Sigmoid colon (tissue), 7 donors: ENCODE results near the gene CDK4. TPM values are rescaled to one million over a fixed set of nuclear protein-coding genes. Genes with fewer than 3 reads are reported as not detected.

Experiments used
- DNase-seq: peaks from one replicate; pipeline ENCODE4 v3.0.0-alpha.2; 2019
- H3K27ac ChIP-seq, 4 donors: fragments of 200-600 bp; sonication (generic); one replicate each; pipeline ENCODE4 v1.5.1; 2016 to 2019; ENCODE audit warnings: mild to moderate bottlenecking in 1 of 4
- H3K27me3 ChIP-seq, 3 donors: fragments of 200-600 bp; sonication (generic); one replicate each; pipeline ENCODE4 v1.5.1; 2019; ENCODE audit warnings: mild to moderate bottlenecking in 1 of 3
- H3K36me3 ChIP-seq, 4 donors: fragments of 200-600 bp; sonication (generic); one replicate each; pipeline ENCODE4 v1.5.1; 2016 to 2019
- H3K4me1 ChIP-seq, 4 donors: fragments of 200-600 bp; sonication (generic); one replicate each; pipeline ENCODE4 v1.5.1; 2017 to 2019
- H3K4me3 ChIP-seq, 4 donors: fragments of 200-600 bp; sonication (generic); one replicate each; pipeline ENCODE4 v1.5.1; 2017 to 2019; ENCODE audit warnings: mild to moderate bottlenecking in 2 of 4, moderate library complexity in 1 of 4
- H3K9me3 ChIP-seq, 4 donors: fragments of 200-600 bp in 3 of 4; sonication (generic) in 3 of 4; one replicate each; pipeline versions ENCODE4 v1.5.1 to v1.6.1; 2013 to 2019
- EP300 ChIP-seq, 4 donors: sonication (generic); formaldehyde crosslinking; IDR thresholded peaks; one replicate each; pipeline ENCODE4 v1.6.1; 2017; ENCODE audit warnings: antibody characterized with exemption in 4 of 4
- POLR2A ChIP-seq, 2 donors: fragments of 450-650 bp; IDR thresholded peaks; one replicate each; pipeline ENCODE4 v1.6.1; 2016; ENCODE audit warnings: antibody characterized with exemption in 2 of 2, mild to moderate bottlenecking in 2 of 2, moderate library complexity in 2 of 2
- POLR2AphosphoS5 ChIP-seq, 4 donors: sonication (generic); formaldehyde crosslinking; IDR thresholded peaks; one replicate each; pipeline ENCODE4 v1.6.1; 2017; ENCODE audit warnings: antibody characterized with exemption in 4 of 4
- WGBS, 2 donors: extraction: QIAGEN DNeasy Blood & Tissue Kit; methylation state at CpG; one replicate each; pipeline ENCODE4 v1.1.7; 2013; 5-methylcytosine and 5-hydroxymethylcytosine counted together
- intact Hi-C: fragments of 100-400 bp; cut with DNase I; formaldehyde crosslinking; loops from one replicate; pipeline ENCODE4 v1.15.1; 2023
- polyA plus RNA-seq, 3 donors: library from polyadenylated mRNA; stranded (reverse); fragments of 200-250 nt; gene quantifications; one replicate each; pipeline ENCODE4 v1.2.3, GENCODE V29; 2013
- total RNA-seq, 4 donors: library from RNA; depleted of rRNA; stranded (reverse); fragments of >200 nt; gene quantifications; one replicate each; pipeline ENCODE4 v1.1.0, GENCODE V29; 2016
- TF ChIP-seq, protein P1 (sequence below), 4 experiments: fragments of 450-650 bp in 3 of 4; fragments of 200-600 bp in 1 of 4; IDR thresholded peaks; one replicate each; pipeline ENCODE4 v1.5.1; 2016 to 2019; ENCODE audit warnings: antibody characterized with exemption in 4 of 4, mild to moderate bottlenecking in 3 of 4, moderate library complexity in 2 of 4
- donor health status: healthy with polysubstance abuse.
- donor health status: Bipolar disorder and iron deficiency.
- donor health status: healthy.

The CDK4 gene
- total and polyA plus RNA-seq, 7 donors = 34.9 to 108 (median 80.8) TPM

DNA sequence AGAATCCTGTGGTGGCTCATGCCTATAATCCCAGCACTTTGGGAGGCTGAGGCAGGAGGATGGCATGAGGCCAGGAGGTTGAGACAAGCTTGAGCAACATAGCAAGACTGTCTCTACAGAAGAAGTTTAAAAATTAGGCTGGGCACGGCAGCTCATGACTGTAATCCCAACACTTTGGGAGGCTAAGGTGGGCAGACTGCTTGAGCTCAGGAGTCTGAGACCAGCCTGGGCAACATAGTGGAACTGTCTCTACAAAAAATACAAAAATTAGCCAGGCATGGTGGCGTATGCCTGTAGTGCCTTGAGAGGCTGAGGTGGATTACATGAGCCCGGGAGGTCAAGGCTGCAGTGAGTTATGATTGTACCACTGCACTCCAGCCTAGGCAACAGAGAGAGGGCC, 15.8 kb upstream of the CDK4 start:
- H3K27ac ChIP-seq = no peak overlapping the region
- H3K4me1 ChIP-seq = peaks cover 0 to 42% (median 36%) of the 10 kb centered on the region in 4 donors
- WGBS, 2 donors = 94 to 97% methylated on average over 3 of the region's 3 CpGs
- peaks cover 28 to 40% (median 39%) of the 10 kb centered on the region in 3 donors for H3K27me3 ChIP-seq
- H3K9me3 ChIP-seq = no peaks in the 10 kb centered on the region
- DNase-seq = no peak
- H3K4me3 ChIP-seq = no peak overlapping the region
- TF ChIP-seq, protein P1, sequence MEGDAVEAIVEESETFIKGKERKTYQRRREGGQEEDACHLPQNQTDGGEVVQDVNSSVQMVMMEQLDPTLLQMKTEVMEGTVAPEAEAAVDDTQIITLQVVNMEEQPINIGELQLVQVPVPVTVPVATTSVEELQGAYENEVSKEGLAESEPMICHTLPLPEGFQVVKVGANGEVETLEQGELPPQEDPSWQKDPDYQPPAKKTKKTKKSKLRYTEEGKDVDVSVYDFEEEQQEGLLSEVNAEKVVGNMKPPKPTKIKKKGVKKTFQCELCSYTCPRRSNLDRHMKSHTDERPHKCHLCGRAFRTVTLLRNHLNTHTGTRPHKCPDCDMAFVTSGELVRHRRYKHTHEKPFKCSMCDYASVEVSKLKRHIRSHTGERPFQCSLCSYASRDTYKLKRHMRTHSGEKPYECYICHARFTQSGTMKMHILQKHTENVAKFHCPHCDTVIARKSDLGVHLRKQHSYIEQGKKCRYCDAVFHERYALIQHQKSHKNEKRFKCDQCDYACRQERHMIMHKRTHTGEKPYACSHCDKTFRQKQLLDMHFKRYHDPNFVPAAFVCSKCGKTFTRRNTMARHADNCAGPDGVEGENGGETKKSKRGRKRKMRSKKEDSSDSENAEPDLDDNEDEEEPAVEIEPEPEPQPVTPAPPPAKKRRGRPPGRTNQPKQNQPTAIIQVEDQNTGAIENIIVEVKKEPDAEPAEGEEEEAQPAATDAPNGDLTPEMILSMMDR (IDR thresholded peaks at IDR 0.05) = no peak
- no peak for TF ChIP-seq POLR2AphosphoS5 (IDR thresholded peaks at IDR 0.05)
- no peak for TF ChIP-seq POLR2A (IDR thresholded peaks at IDR 0.05)
- no peak for TF ChIP-seq EP300 (IDR thresholded peaks at IDR 0.05)
- intact Hi-C loops = no loop called here
- peaks cover 0 to 17% (median 0%) of the 10 kb centered on the region in 4 donors for H3K36me3 ChIP-seq

DNA sequence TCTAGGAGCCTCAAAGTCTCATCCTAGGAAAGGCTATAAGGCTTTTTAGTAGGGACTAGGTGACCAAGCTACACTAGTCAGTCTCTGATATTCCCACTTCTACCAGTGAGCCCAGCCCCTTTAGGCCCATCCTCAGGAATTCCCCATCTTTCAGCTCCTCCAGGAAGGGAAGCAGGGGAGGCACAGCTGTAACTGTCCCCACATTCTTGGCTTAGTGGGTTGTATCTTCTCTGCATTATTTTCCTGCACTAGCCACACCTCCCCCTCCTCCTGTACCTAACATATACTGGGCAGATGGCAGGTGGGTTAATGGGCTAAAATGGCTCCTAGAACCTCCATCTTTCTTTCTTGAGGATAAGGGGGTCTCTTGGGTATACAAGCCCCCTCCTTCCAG, 15.2 kb upstream of the CDK4 start:
- H3K9me3 ChIP-seq = no peaks in the 10 kb centered on the region
- intact Hi-C loops = no loop called here
- H3K4me1 ChIP-seq = peaks cover 0 to 41% (median 36%) of the 10 kb centered on the region in 4 donors
- peaks cover 29 to 46% (median 44%) of the 10 kb centered on the region in 3 donors for H3K27me3 ChIP-seq
- peaks cover 0 to 17% (median 0%) of the 10 kb centered on the region in 4 donors for H3K36me3 ChIP-seq
- no peak overlapping the region for H3K4me3 ChIP-seq
- H3K27ac ChIP-seq = no peak overlapping the region
- DNase-seq = no peak
- TF ChIP-seq POLR2AphosphoS5 (IDR thresholded peaks at IDR 0.05) = no peak
- TF ChIP-seq POLR2A (IDR thresholded peaks at IDR 0.05) = no peak
- TF ChIP-seq, protein P1 (IDR thresholded peaks at IDR 0.05) = no peak

DNA sequence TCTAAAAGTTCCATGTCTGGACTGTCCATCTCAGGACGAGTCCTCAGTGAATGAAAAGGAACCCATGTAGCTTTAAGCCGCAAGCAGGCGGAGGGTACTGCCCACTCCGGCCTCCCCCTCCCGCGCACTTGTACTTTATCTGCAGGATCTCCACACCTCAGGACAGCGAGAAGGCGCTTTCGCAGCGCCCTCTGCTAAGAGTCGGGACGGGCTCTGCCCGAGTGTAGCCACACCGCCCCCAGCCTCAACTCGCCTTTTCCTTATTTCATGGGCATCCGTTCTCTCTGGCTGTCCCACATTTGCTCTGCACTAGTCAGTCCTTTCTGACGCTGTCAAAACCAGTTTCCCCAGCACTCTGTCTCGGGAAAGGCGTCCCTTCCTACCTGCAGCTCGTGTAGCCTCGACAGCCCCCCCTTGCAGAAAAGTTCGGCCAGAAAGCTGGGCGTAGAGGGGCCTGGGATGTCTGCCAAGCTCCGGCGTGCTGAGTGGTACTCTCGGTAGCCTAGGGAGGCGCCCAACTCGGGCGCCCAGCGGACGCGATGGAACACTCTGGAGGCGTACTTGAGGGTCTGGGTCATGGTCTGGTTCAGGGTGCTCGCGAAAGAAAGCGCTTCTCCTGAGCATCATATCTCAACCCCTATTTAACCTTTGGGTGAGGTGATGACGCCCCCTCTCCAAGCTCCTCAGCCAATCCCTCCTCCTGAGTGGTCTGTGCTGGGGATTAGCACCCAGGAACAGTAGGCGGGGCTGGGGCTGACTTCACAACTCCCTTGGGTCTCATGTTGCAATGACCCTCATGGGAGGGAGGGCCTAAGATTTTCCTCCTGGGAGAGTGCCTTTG, 14.6 kb upstream of the CDK4 start, which contains the start of gene CYP27B1:
Gene CYP27B1 (minus strand): TSS at position 615 of the 841 bp plus-strand sequence. CDS start 37 bp downstream, at position 578.
- Histone ChIP-seq H3K9me3 (no peaks in the 10 kb centered on the region), H3K36me3 (peaks cover 0 to 17% (median 0%) of the 10 kb centered on the region in 4 donors), H3K4me3 (peak within 1 kb of the TSS in 3 of 4 donors; percentile 16 to 38 (median 33)), H3K27ac (no peak within 1 kb of the TSS), H3K4me1 (peaks cover 0 to 40% (median 35%) of the 10 kb centered on the region in 4 donors), H3K27me3 (peaks cover 35 to 52% (median 47%) of the 10 kb centered on the region in 3 donors)
- WGBS, 2 donors = 6 to 8% methylated on average over 38 of the region's 38 CpGs
- TF ChIP-seq, protein P1 (IDR thresholded peaks at IDR 0.05) = no peak
- no peak for TF ChIP-seq POLR2A (IDR thresholded peaks at IDR 0.05)
- TF ChIP-seq EP300 (IDR thresholded peaks at IDR 0.05) = no peak
- no peak for TF ChIP-seq POLR2AphosphoS5 (IDR thresholded peaks at IDR 0.05)
- intact Hi-C loops = no loop called here
- no peak for DNase-seq

DNA sequence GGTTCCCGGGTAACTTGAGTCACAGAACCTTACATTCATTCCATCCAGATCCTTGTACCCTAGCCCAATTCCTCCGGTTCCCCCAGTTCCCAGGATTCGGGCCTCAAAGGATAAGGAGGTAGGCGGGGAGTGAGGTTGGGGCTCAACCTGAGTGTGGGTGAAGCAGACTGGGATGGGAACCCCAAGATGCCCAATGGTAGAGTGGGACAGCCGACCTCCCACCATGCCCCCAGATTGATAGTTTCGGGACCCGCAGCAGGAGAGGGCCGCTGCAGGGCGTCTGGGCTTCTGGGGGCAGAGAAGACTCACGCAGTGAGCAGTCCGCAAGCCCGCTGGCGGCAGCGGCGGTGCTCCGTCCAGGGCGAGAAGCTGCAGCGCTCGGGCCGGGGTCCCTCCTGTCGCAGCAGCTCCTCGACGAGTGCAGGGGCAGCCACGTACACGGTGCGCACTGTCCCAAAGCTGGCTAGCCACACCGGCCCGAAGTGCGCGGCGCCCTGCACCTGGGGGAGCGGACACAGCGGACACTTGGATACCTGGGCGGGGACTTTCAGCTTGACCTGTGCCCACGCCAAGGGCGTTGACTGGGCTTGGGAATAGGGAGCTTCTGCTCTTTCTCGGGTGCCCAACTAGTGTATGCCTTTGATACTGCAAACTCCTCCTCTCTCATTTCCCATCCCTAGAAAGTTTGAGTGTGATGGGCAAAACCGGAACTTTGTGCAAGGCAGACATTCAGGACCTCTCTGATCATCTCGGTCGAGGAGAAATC, 13.8 kb upstream of the CDK4 start:
- DNase-seq = no peak
- Histone ChIP-seq H3K27me3 (peaks cover 36 to 57% (median 47%) of the 10 kb centered on the region in 3 donors), H3K4me3 (peak overlapping the region in 3 of 4 donors; percentile 16 to 38 (median 33)), H3K4me1 (peaks cover 0 to 32% (median 27%) of the 10 kb centered on the region in 4 donors), H3K27ac (no peak overlapping the region), H3K9me3 (no peaks in the 10 kb centered on the region), H3K36me3 (peaks cover 0 to 17% (median 0%) of the 10 kb centered on the region in 4 donors)
- intact Hi-C loops = no loop called here
- no peak for TF ChIP-seq EP300 (IDR thresholded peaks at IDR 0.05)
- WGBS, 2 donors = 2 to 4% methylated on average over 40 of the region's 40 CpGs
